GM12875 (cell line): ENCODE data around the gene S100B.

Experiments used
- H3K4me3 ChIP-seq: one replicate; pipeline ENCODE4 v1.5.1; 2011; ENCODE audit warnings: low read depth, low read length, control low read depth
- CTCF ChIP-seq: IDR thresholded peaks from 2 replicates; pipeline ENCODE4 v1.5.1; 2011; ENCODE audit warnings: low read depth, mild to moderate bottlenecking, control low read depth, inconsistent platforms, low read length, moderate library complexity, borderline replicate concordance; ENCODE audit not compliant: insufficient read depth

S100B gene

GRCh38 chr21:46604975-46605766 is at the start of gene S100B:
Gene S100B (minus strand): TSS chr21:46605082. CDS start chr21:46602415, 2,667 bp downstream.
- H3K4me3 ChIP-seq: no peak within 1 kb of the TSS
- no peak for TF ChIP-seq CTCF

GRCh38 chr21:46651121-46651520 is 46.2 kb upstream of the S100B start:
- no peak overlapping the region for H3K4me3 ChIP-seq
- TF ChIP-seq CTCF: no peak

GRCh38 chr21:46650476-46651098 is 45.7 kb upstream of the S100B start:
- no peak overlapping the region for H3K4me3 ChIP-seq
- no peak for TF ChIP-seq CTCF

GRCh38 chr21:46649356-46649755 is 44.5 kb upstream of the S100B start:
- no peak for TF ChIP-seq CTCF
- H3K4me3 ChIP-seq: no peak overlapping the region

GRCh38 chr21:46648539-46648938 is 43.7 kb upstream of the S100B start:
- TF ChIP-seq CTCF: no peak
- no peak overlapping the region for H3K4me3 ChIP-seq

GRCh38 chr21:46646541-46647154 is 41.8 kb upstream of the S100B start:
- H3K4me3 ChIP-seq: no peak overlapping the region
- no peak for TF ChIP-seq CTCF
